OCI-LY1 (cell line): Measurements from ENCODE around the gene ACAD8.

Experiments
- H2AFZ ChIP-seq: fragments of 200-600 bp; sonication (generic), shearing (Covaris generic); 2 replicates; pipeline ENCODE4 v1.6.0; 2014; ENCODE audit warnings: antibody characterized with exemption, mild to moderate bottlenecking, low read length
- H3F3A ChIP-seq: fragments of 200-600 bp; sonication (generic), shearing (Covaris generic); 2 replicates; pipeline ENCODE4 v1.6.0; 2014; ENCODE audit warnings: mild to moderate bottlenecking, antibody characterized with exemption, low read length, moderate library complexity; ENCODE audit not compliant: insufficient read depth
- H3K27ac ChIP-seq: fragments of 200-600 bp; sonication (generic); 2 replicates; pipeline ENCODE4 v1.5.1; 2014; ENCODE audit warnings: low read length, mixed run types, mild to moderate bottlenecking, low read depth; ENCODE audit not compliant: poor library complexity, severe bottlenecking
- H3K27me3 ChIP-seq: fragments of 200-600 bp; sonication (generic); 2 replicates; pipeline ENCODE4 v1.6.0; 2014; ENCODE audit warnings: antibody characterized with exemption, mild to moderate bottlenecking, low read length, moderate library complexity; ENCODE audit not compliant: insufficient read depth
- H3K36me3 ChIP-seq: fragments of 200-600 bp; sonication (generic); 2 replicates; pipeline ENCODE4 v1.6.1; 2014; ENCODE audit warnings: mild to moderate bottlenecking, antibody characterized with exemption, low read length, moderate library complexity, mixed read lengths; ENCODE audit not compliant: insufficient read depth
- H3K4me1 ChIP-seq: fragments of 200-600 bp; sonication (generic); 2 replicates; pipeline ENCODE4 v1.5.1; 2014; ENCODE audit warnings: mild to moderate bottlenecking, low read length, moderate library complexity; ENCODE audit not compliant: insufficient read depth, severe bottlenecking
- H3K4me2 ChIP-seq: fragments of 200-600 bp; sonication (generic), shearing (Covaris generic); 2 replicates; pipeline ENCODE4 v1.6.1; 2014; ENCODE audit warnings: low read length
- H3K4me3 ChIP-seq: fragments of 200-600 bp; sonication (generic); 2 replicates; pipeline ENCODE4 v1.5.1; 2014; ENCODE audit warnings: low read length, low read depth, mild to moderate bottlenecking, mixed read lengths; ENCODE audit not compliant: poor library complexity, severe bottlenecking
- H3K79me2 ChIP-seq: fragments of 200-600 bp; shearing (Covaris generic); 2 replicates; pipeline ENCODE4 v1.6.1; 2016; ENCODE audit warnings: mixed run types, low read length, mixed read lengths; ENCODE audit not compliant: insufficient read depth
- H3K9ac ChIP-seq: fragments of 200-600 bp; sonication (generic), shearing (Covaris generic); 2 replicates; pipeline ENCODE4 v1.6.1; 2014; ENCODE audit warnings: mild to moderate bottlenecking, low read length, mixed read lengths
- H3K9me2 ChIP-seq: fragments of 200-600 bp; sonication (generic), shearing (Covaris generic); 2 replicates; pipeline ENCODE4 v1.6.1; 2014; ENCODE audit warnings: low read depth, mild to moderate bottlenecking, low read length, mixed read lengths
- H3K9me3 ChIP-seq: fragments of 200-600 bp; shearing (Covaris generic); 2 replicates; pipeline ENCODE4 v1.6.1; 2014; ENCODE audit warnings: low read length, mixed read lengths
- H4K20me1 ChIP-seq: fragments of 200-600 bp; sonication (generic), shearing (Covaris generic); 2 replicates; pipeline ENCODE4 v1.6.0; 2016; ENCODE audit warnings: mild to moderate bottlenecking, low read length; ENCODE audit not compliant: insufficient read depth
- EZH2 ChIP-seq: fragments of 200-600 bp; sonication (generic), shearing (Covaris generic); IDR thresholded peaks from 2 replicates; pipeline ENCODE4 v1.8.0; 2017; ENCODE audit warnings: borderline replicate concordance, mixed run types, mild to moderate bottlenecking, antibody characterized with exemption, low read length, moderate library complexity, mixed read lengths
- TF ChIP-seq, protein P1 (sequence below): fragments of 200-600 bp; sonication (generic), shearing (Covaris generic); IDR thresholded peaks from 2 replicates; pipeline ENCODE4 v1.5.1; 2017; ENCODE audit warnings: mild to moderate bottlenecking, antibody characterized with exemption, low read length, moderate library complexity, mixed read lengths

ACAD8 gene

DNA sequence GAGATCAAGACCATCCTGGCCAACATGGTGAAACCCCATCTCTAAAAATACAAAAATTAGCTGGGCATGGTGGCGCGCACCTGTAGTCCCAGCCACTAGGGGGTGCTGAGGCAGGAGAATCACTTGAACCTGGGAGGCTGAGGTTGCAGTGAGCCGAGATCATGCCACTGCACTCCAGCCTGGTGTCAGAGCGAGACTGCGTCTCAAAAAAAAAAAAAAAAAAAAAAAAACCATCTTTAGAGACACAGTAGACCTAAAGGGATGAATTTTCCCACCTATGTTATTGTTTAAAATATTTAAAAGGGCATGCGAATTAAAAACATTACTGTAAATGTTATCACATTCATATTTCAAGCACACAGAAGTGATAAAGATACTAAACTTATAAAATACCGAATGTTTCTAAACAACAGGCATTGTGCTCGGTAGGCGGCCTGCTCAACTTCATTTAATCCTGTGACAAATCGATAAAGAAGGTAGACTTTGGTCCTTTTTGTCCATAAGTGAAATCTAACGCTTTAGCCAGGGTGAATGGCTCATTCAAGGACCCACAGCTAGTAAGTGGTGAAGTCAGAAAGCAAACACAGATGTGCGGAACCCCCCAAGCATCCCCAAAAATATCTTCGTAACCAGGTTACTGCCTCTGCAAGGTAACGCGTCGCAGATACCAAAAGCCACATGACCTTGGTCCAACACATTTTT, 45.7 kb upstream of the ACAD8 start:
- Histone ChIP-seq H4K20me1 (no peaks in the 10 kb centered on the region), H3K4me1 (no peaks in the 10 kb centered on the region), H3K27me3 (no peaks in the 10 kb centered on the region), H3K9me3 (no peaks in the 10 kb centered on the region), H3K36me3 (peaks cover 91% of the 10 kb centered on the region), H3K27ac (no peak overlapping the region), H3K9ac (no peak overlapping the region), H2AFZ (no peak overlapping the region), H3K4me2 (no peak overlapping the region), H3K9me2 (no peaks in the 10 kb centered on the region), H3K4me3 (no peak overlapping the region), H3K79me2 (peaks cover 3% of the 10 kb centered on the region; the same call in 1 of the 2 replicates), H3F3A (no peaks in the 10 kb centered on the region)
- TF ChIP-seq, protein P1, sequence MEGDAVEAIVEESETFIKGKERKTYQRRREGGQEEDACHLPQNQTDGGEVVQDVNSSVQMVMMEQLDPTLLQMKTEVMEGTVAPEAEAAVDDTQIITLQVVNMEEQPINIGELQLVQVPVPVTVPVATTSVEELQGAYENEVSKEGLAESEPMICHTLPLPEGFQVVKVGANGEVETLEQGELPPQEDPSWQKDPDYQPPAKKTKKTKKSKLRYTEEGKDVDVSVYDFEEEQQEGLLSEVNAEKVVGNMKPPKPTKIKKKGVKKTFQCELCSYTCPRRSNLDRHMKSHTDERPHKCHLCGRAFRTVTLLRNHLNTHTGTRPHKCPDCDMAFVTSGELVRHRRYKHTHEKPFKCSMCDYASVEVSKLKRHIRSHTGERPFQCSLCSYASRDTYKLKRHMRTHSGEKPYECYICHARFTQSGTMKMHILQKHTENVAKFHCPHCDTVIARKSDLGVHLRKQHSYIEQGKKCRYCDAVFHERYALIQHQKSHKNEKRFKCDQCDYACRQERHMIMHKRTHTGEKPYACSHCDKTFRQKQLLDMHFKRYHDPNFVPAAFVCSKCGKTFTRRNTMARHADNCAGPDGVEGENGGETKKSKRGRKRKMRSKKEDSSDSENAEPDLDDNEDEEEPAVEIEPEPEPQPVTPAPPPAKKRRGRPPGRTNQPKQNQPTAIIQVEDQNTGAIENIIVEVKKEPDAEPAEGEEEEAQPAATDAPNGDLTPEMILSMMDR: peak; percentile 42
- TF ChIP-seq EZH2: no peak

DNA sequence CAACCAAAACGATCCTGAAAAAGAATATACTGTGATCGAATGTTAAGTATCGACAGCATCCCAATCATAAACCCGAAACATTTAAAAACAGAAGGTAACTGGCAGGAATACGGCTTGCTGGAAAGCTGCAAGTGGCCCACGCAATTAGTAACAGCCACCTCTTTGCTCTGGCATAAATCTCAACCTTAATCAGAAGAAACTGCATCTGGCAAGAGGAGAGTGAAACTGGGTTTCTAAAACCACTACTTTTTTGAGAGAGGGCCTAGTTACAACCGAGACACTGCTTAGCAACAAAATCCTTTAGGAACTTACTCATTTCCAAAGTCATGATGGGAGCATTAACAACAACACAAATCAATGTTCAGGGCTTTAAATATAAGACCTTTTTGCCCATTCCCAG, 37.5 kb upstream of the ACAD8 start:
- no peaks in the 10 kb centered on the region for H3K9me2 ChIP-seq
- TF ChIP-seq, protein P1: no peak
- H3K36me3 ChIP-seq: peaks cover 92% of the 10 kb centered on the region
- no peaks in the 10 kb centered on the region for H4K20me1 ChIP-seq
- no peaks in the 10 kb centered on the region for H3K4me1 ChIP-seq
- no peak overlapping the region for H3K4me2 ChIP-seq
- no peak overlapping the region for H3K4me3 ChIP-seq
- no peak overlapping the region for H3K27ac ChIP-seq
- no peak overlapping the region for H2AFZ ChIP-seq
- H3K79me2 ChIP-seq: peaks cover 45% of the 10 kb centered on the region
- H3K27me3 ChIP-seq: no peaks in the 10 kb centered on the region
- no peaks in the 10 kb centered on the region for H3K9me3 ChIP-seq
- H3K9ac ChIP-seq: no peak overlapping the region
- no peaks in the 10 kb centered on the region for H3F3A ChIP-seq

DNA sequence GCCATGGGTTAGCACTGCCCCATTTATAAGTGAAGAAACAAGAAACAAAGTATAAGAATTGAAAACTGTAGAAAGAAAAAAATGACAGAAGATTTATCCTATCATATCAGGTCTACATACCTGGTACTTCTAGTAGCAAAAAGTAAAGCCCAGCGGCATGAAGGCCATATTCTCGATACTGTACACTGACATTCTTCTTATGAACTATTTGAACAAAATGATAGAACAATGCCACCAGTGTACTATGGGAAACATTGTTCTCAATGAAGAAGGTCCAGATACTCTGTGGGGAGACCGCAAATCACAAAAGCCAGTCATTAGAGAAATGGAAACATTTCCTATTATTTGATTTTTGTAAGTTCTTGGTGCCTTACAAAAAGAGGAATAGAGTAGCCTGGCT, 36.6 kb upstream of the ACAD8 start:
- peaks cover 52% of the 10 kb centered on the region for H3K79me2 ChIP-seq

More for the DNA sequence above, 36.6 kb upstream of the ACAD8 start:
- Histone ChIP-seq H3K9me2 (no peaks in the 10 kb centered on the region), H3K4me3 (no peak overlapping the region), H3K9me3 (no peaks in the 10 kb centered on the region), H3K4me1 (peaks cover 4% of the 10 kb centered on the region), H3K27me3 (no peaks in the 10 kb centered on the region), H3F3A (no peaks in the 10 kb centered on the region), H4K20me1 (no peaks in the 10 kb centered on the region), H3K36me3 (peaks cover 86% of the 10 kb centered on the region), H3K4me2 (no peak overlapping the region), H3K9ac (no peak overlapping the region), H2AFZ (no peak overlapping the region), H3K27ac (no peak overlapping the region)
- TF ChIP-seq, protein P1: no peak
